ENCODE results near the gene MUC5B.

- TF ChIP-seq CTCF (IDR thresholded peaks at IDR 0.05) (no peak), ZFX (IDR thresholded peaks at IDR 0.05; ENCODE audit: borderline replicate concordance) (no peak)
These were observed 48.2 kb upstream of the MUC5B start for GRCh38 chr11:1174441-1175370.
